ENCODE results near the gene EMX1. TPM values are rescaled to one million over a fixed set of nuclear protein-coding genes. Genes with fewer than 3 reads are reported as not detected.
"Not testable (repeated sequence)": the region's sequence is repeated elsewhere in the genome, so short reads cannot be mapped to it uniquely, and the experiment has no call there.

Gene EMX1
- total and polyA plus RNA-seq, 3 donors from 2014 or later, result 4.5 to 13.2 (median 11.3) TPM

DNA sequence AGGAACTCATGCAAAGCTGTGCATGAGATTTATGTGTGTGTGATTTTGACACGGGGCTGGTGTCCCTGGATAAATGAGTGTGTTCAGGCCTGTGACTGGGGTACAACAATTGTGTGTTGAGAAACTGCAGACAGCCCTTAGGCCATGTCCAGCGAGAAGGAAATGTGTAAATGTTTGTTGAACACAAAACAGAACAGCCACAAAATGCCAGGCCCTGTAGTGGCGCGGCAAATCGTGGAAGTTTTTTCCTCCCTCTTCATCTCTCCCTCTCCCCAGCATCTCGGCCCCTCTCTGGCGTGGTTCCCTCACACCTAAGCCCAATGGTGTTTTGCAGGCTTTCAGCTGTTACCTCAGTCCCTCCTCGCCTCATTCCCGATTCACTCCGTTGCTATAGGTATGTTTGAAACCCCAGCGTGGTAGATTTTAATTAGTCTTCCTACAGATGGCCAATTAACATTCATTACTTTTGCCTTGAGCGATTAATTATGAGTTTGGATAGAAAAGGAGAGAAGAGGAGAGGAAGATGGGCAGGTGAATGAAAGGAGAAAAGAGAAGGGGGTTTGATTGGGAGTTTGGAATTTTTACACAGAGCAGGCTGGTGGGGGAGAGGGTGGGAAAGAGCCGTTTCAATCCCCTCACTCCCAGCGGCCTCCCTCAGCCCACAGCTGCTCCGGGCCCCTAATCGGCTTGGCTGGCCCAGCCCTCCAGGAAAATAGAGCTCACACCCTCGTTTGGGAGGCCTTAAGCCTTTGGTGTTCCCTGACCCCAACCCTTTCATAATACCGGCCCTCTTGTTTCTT, 19.3 kb upstream of the EMX1 start:
- intact Hi-C loops (cut with DNase I; ENCODE audit: low total_unique reads), result no loop called here
- no peak for DNase-seq
- Histone ChIP-seq H3K4me3 (no peak overlapping the region), H3K4me1 (peaks cover 5% of the 10 kb centered on the region), H3K27ac (no peak overlapping the region), H3K36me3 (ENCODE audit: low read depth, missing control alignments) (no peaks in the 10 kb centered on the region), H3K27me3 (no peaks in the 10 kb centered on the region), H3K9me3 (no peaks in the 10 kb centered on the region)
- TF ChIP-seq POLR2A (IDR thresholded peaks at IDR 0.05), result no peak
- TF ChIP-seq, protein P1, sequence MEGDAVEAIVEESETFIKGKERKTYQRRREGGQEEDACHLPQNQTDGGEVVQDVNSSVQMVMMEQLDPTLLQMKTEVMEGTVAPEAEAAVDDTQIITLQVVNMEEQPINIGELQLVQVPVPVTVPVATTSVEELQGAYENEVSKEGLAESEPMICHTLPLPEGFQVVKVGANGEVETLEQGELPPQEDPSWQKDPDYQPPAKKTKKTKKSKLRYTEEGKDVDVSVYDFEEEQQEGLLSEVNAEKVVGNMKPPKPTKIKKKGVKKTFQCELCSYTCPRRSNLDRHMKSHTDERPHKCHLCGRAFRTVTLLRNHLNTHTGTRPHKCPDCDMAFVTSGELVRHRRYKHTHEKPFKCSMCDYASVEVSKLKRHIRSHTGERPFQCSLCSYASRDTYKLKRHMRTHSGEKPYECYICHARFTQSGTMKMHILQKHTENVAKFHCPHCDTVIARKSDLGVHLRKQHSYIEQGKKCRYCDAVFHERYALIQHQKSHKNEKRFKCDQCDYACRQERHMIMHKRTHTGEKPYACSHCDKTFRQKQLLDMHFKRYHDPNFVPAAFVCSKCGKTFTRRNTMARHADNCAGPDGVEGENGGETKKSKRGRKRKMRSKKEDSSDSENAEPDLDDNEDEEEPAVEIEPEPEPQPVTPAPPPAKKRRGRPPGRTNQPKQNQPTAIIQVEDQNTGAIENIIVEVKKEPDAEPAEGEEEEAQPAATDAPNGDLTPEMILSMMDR (IDR thresholded peaks at IDR 0.05), result no peak
- WGBS, 2 donors, result 80 to 81% methylated on average over 18 of the region's 18 CpGs

DNA sequence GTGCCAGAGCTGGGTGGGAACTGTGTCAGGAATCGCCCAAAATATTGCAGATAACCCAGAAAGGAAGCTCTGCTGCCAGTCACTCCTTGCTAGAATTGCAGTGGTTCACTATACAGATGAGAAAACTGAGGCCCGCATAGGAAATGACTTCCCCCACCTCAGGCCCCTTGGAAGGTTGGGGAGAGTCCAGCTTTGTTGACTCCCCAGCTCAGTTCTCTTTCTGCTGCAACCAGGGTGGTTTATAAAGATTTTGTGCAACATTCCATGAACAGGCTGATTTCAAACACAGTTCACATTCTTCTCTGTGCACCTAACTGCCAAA, 18.8 kb upstream of the EMX1 start:
- no peak for DNase-seq
- H3K4me3 ChIP-seq, result no peak overlapping the region
- peaks cover 5% of the 10 kb centered on the region for H3K4me1 ChIP-seq
- 71 to 90% methylated on average over 1 to 2 of the region's 2 CpGs for WGBS, 2 donors
- H3K27me3 ChIP-seq, result no peaks in the 10 kb centered on the region
- TF ChIP-seq POLR2A (IDR thresholded peaks at IDR 0.05), result no peak
- TF ChIP-seq, protein P1 (IDR thresholded peaks at IDR 0.05), result no peak
- H3K27ac ChIP-seq, result no peak overlapping the region
- intact Hi-C loops (cut with DNase I; ENCODE audit: low total_unique reads), result no loop called here
- H3K9me3 ChIP-seq, result no peaks in the 10 kb centered on the region
- no peaks in the 10 kb centered on the region for H3K36me3 ChIP-seq (ENCODE audit: low read depth, missing control alignments)

DNA sequence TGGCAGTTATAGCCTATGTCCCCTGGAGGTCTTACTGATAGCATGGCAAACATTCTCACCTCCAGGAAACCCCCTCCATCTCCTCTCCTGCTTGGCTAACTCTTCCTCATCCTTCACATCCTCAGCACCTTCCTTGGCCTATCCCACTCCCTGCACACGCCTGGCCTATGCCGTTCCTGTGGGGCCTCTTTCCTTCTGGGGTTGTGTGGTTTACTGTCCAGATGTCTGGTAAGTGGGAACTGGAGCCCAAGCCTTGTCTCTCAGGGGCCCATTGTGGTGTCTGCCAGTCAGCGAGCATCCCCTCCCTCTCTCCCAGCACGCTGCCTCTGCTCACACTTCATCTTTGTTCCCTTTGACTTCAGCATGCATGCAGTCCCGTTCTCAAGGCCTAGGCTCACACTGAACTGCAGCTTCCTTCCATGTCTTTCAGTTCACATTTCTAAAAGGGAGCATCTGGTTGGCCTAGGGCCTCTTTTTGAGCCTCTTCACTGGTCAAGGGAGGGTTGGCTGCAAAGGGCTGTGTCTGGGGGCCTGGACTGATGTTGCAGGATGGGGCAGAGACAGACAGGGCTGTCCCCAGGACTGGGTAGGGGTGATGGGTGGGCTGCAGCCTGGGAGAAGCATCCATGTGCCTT, 17.0 kb upstream of the EMX1 start:
- intact Hi-C loops (cut with DNase I; ENCODE audit: low total_unique reads), result no loop called here
- no peak for TF ChIP-seq POLR2A (IDR thresholded peaks at IDR 0.05)
- TF ChIP-seq, protein P1 (IDR thresholded peaks at IDR 0.05), result no peak

GRCh38 chr2:72901426-72901825, 15.9 kb upstream of the EMX1 start:
- H3K27ac ChIP-seq, result no peak overlapping the region
- no peaks in the 10 kb centered on the region for H3K9me3 ChIP-seq
- H3K27me3 ChIP-seq, result no peaks in the 10 kb centered on the region
- H3K36me3 ChIP-seq (ENCODE audit: low read depth, missing control alignments), result no peaks in the 10 kb centered on the region
- H3K4me3 ChIP-seq, result no peak overlapping the region
- 51 to 59% methylated on average over 2 to 3 of the region's 3 CpGs for WGBS, 2 donors
- intact Hi-C loops (cut with DNase I; ENCODE audit: low total_unique reads), result no loop called here
- no peak for DNase-seq
- no peak for TF ChIP-seq POLR2A (IDR thresholded peaks at IDR 0.05)
- TF ChIP-seq, protein P1 (IDR thresholded peaks at IDR 0.05), result no peak
- no peaks in the 10 kb centered on the region for H3K4me1 ChIP-seq

More for the DNA sequence above, 17.0 kb upstream of the EMX1 start:
- H3K9me3 ChIP-seq, result no peaks in the 10 kb centered on the region
- no peaks in the 10 kb centered on the region for H3K36me3 ChIP-seq (ENCODE audit: low read depth, missing control alignments)
- WGBS, 2 donors, result 89 to 95% methylated on average over 5 of the region's 5 CpGs
- no peaks in the 10 kb centered on the region for H3K27me3 ChIP-seq
- H3K27ac ChIP-seq, result no peak overlapping the region
- no peak overlapping the region for H3K4me3 ChIP-seq
- no peak for DNase-seq
- H3K4me1 ChIP-seq, result peaks cover 5% of the 10 kb centered on the region

DNA sequence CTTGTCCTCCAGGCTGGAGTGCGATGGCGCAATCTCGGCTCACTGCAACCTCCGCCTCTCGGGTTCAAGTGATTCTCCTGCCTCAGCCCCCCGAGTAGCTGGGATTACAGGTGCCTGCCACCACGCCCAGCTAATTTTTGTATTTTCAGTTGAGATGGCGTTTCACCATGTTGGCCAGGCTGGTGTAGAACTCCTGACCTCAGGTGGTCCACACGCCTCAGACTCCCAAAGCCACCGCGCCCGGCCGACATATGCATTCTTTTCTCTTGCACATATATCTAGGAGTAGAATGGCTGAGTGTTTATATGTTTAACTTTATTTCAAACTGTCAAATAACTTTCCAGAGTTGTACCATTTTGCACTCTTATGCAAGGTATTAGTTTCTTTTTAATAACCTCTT, 9.9 kb upstream of the EMX1 start:
- H3K4me1 ChIP-seq; H3K36me3 ChIP-seq (ENCODE audit: low read depth, missing control alignments); DNase-seq; H3K27me3 ChIP-seq; H3K4me3 ChIP-seq; H3K27ac ChIP-seq; intact Hi-C loops (cut with DNase I; ENCODE audit: low total_unique reads); H3K9me3 ChIP-seq: not testable (repeated sequence)
- 90 to 94% methylated on average over 13 of the region's 13 CpGs for WGBS, 2 donors

Measured in testis (tissue), 3 donors.